GM18526 (cell line): ENCODE measurements around the gene FBXL14.

ENCODE experiments used
- POLR2A ChIP-seq: IDR thresholded peaks from 3 replicates; pipeline ENCODE4 v1.6.1; 2011; ENCODE audit not compliant: insufficient read length; ENCODE audit errors: extremely low read depth

The FBXL14 gene

DNA sequence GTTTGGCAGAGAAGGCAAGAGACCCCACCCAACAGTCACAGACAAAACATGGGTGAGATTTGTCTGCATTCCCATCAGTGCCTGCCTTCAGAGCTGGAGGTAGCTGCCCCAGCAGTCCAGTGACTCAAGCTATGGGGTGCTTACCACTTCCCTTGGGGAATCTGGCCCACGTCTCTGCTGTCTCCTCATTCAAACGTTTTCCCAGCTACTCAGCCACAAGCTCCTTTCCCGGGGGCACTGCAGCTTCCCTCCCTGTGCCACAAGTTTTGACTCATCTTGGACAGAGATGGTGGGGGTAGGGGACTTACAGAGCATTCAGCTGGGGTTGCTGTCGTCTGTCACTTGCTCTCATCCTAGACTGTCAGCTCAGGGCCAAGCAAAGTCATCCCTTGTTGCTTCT, 66.6 kb downstream of the FBXL14 start:
- no peak for TF ChIP-seq POLR2A

DNA sequence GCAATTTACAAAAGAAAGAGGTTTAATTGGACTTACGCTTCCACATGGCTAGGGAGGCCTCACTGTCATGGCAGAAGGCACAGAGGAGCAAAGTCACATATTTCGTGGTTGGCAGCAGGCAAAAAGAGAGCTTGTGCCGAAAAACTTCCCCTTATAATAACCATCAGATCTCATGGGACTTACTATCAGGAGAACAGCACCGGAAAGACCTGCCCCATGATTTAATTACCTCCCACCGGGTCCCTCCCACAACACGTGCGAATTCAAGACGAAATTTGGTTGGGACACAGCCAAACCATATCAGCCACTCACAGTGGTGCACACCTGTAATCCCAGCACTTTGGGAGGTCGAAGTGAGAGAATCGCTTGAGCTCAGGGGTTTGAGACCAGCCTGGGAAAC, 68.5 kb downstream of the FBXL14 start:
- no peak for TF ChIP-seq POLR2A

DNA sequence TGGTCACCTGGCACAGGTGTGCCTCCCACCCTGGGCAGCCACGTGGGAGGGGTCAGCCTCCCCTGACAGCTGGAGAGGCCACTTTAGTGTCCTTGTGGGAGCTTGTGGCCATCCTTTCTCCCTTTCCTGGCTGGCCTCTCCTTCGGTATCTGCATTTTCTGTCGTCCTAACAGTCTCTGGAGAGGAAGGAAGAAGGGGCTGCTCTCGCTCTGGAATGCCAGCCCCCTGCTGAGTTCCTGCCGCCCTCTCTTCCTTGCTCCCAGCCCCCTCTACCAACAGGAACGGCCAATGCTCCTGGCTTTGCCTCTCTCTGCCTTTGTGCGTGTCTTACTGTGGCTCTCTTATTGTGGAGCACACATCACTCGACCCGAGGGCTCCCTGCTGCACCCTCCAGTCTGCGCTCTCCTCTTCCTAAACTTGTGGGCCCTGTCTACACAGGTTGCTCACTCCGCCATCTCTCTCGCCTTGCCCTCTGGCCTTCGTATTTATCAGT, 70.8 kb downstream of the FBXL14 start:
- TF ChIP-seq POLR2A: no peak

DNA sequence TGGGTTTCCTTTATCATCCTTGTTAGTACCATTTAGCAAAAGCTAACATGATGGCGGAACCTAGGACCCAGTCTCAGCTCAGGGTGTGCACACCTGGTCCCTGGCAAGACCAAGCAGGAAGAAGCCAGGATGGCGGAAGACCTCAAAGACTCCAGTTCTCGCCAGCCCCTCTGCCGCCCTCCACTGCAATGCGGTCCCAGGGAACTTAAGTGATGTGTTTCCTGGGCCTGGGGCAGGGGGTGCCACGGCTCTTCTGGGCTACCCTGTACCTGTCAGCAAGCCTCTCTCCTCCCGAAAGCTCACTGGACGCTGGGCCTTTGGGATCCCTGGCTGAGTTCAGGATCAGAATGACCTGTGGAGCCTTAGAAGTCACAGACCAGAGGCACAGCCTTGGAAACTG, 71.3 kb downstream of the FBXL14 start:
- TF ChIP-seq POLR2A: no peak

DNA sequence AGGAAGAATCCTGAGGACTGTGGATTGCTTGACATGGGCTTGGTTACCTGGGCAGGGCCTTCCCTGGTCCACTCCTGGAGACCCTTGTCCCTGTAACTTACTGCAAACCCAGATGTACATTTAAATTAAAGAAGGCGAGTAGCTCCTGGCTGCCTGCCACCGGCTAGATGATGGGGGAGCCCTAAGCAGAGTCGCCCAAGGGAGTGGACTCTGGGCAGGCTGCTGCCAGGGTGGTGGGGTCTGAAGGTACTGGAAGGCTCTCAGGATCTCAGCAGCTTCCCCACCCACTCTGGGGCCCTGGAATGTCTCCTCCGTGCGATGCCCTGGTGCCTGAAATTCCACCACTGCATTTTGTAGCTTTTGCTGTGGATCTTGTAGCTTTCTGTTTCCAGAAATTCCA, 74.7 kb downstream of the FBXL14 start:
- TF ChIP-seq POLR2A: no peak

DNA sequence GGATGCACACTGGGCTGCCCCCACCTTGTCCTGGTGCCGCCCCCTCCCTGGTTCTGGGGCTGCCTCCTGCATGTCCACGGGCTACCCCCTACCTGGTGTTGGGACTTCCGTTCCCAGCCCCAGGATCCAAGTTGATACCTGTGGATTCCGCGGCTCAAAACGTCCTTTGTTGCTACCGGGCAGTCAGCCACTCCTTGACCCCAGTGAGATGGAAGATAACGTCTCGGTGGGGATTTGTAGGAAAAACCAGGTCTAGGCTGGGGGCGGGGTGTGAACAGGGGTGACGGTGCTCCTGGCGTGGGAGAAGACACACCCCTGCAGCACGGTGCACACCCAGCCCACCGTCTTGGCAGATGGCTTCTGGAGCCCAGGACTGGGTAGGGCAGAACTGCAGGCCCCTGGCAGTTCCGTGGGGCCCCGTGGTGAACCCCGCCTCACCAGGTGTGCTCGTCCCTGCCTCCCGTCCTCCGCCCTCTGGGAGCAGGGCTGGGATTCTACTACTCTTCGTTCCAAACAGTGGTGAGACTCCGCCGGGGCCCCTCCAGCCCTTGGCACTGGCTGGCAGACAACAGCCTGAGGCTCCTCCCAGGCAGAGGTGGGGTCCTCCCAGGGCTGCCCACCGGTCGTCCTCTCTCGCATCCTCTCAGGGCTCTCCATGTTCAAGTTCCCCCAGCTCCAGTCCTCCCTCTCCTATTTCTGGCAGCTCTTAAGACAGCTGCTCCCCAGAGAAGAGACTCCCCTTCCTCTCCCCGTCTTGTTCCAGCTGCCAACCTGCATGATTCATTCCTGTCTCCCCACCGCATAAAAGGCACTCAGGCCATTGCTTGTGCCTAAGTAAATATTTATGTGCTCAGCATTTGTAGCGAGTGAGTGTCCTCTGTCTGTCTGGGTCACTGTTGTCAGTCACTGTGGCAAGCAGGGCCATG, 75.5 kb downstream of the FBXL14 start:
- no peak for TF ChIP-seq POLR2A

DNA sequence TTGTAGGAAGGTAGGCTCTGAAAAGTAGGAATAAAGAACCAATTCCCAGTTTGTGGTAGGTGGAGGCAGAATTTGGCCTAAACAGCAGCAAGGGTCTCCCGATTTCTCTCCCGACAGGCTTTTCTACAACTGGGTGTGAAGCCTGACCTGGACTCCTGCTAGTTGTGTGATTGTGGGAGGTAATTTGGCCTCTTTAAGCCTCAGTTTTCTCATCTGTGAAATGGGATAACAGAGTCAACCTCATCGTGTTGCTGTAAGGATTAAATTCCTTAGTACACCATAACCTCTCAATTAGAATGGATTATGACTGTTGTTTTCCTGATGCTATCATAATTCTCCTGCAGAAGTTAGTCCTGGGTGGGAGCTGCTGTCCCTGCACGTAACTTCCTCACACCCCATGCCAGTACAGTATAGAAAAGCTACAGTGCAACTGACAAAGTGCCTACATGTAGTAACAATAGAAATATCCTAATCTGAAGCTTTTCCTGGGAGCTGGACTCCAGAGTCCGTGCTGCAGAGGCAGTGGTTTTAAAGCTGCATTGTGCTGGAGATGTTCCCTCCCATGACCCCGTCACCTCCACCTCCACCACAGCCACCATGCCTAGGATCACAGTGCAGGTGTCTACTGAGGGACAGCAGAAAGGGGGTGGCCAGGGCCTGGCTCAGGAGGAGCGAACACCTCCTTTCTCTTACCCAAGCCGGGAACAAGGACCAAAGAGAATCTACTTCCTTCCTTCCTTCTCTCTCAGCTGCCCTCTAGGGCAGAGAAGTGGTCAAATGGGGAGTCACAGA, 76.5 kb downstream of the FBXL14 start:
- TF ChIP-seq POLR2A: no peak

DNA sequence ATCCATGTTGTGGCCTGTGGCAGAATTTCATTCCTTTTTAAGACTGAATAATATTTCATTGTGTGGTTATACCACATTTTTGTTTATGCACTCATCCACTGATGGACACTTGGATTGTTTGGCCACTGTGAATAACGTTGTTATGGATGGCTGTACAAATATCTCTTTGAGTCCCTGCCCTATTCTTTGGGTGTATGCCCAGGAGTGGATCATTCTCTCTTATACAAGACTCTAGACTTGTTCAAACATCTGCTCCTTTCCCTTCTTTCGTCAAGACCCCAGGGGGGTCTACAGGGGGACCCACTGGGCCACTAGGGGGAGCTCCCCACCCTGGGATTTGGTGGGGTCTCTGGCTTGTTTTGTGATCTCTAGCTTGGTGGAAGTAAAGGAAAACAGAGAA, 77.4 kb downstream of the FBXL14 start:
- no peak for TF ChIP-seq POLR2A
